ENCODE data around the gene KBTBD13. TPM values are rescaled to one million over a fixed set of nuclear protein-coding genes. Genes with fewer than 3 reads are reported as not detected.
A peak's percentile ranks its signal among the peaks of the same experiment; 100 is the strongest.
"Not testable (repeated sequence)": the region's sequence is repeated elsewhere in the genome, so short reads cannot be mapped to it uniquely, and the experiment has no call there.

Gene KBTBD13
- not detected for total RNA-seq (ENCODE audit: insufficient read depth, low replicate concordance)

DNA sequence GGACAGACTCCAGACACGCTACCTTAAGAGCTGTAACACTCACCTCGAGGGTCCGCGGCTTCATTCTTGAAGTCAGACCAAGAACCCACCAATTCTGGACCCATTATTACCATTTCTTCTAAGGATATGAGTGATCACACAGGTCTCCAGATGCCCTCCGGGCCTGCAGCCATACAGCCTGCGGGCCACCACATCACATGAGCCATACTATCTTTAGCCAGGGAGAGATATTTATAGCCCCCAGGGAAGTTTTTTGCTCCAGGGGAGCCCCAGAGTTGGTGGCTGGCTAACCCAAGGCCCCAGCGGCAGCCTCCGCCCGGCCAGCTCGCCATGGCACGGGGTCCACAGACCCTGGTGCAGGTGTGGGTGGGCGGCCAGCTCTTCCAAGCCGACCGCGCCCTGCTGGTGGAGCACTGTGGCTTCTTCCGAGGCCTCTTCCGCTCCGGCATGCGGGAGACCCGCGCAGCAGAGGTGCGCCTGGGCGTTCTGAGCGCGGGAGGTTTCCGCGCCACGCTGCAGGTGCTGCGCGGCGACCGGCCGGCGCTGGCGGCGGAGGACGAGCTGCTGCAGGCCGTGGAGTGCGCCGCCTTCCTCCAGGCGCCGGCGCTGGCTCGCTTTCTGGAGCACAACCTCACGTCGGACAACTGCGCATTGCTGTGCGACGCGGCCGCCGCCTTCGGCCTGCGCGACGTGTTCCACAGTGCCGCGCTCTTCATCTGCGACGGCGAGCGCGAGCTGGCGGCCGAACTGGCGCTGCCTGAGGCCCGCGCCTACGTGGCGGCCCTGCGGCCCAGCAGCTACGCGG lies at the start of gene KBTBD13:
Gene KBTBD13 (plus strand): TSS at position 261 of the 805 bp plus-strand sequence. CDS start 70 bp downstream, at position 331.
- no peak for DNase-seq (ENCODE audit: low spot score)

DNA sequence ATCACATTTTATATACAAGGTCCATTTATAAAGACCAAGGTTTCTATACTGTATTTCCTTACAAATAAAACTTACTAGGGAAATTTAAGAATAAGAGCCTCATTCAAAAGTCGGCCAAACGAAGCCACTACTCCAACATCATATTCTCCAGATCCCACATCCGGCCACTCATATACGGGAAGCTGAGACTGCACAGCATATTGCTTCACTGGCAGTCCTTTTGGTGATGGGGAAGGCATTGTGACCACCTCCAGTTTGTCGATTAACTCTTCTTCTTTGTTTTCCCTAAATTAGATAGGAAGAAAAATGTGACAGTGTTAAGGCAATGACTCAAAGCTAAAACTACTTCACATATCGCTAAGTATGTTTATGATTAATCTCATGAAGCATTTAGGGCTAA lies 49.8 kb upstream of the KBTBD13 start:
- DNase-seq (ENCODE audit: low spot score) = no peak

DNA sequence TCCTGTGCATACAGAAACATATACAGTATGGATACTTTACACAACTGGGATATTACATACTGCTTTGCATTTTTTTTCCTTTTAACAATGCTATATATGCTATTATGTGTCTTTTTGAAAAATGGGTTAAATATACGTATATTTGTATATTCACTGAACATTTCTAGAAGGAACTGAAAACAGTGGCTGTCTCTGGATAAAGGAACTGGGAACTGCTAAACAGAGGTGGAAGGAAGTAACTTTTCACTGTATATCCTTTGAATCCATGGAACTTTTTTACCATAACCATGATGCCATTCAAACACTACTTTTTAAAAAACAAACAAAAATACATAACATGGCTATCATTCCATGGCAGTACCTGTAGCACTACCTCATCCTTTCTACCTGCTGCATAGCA lies 49.0 kb upstream of the KBTBD13 start:
- no peak for DNase-seq (ENCODE audit: low spot score)

DNA sequence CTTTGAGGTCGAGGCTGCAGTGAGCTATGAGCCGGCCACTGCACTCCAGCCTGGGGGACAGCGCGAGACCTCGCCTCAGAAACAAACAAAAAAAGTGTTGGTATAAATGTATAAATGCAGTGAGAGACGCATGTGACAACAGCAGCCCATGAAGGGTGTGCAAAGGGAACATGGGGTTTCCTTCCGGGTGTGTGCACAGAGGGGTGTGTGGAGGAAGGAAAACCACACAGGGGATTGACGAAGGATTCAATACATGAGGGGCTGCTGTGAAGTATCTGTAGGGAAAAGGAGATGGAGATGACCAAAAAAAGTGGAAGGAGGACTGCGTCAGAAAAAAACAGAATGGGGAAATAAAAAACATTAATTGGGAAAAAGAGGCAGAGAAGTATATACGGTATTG lies 48.2 kb upstream of the KBTBD13 start:
- DNase-seq (ENCODE audit: low spot score) = no peak

DNA sequence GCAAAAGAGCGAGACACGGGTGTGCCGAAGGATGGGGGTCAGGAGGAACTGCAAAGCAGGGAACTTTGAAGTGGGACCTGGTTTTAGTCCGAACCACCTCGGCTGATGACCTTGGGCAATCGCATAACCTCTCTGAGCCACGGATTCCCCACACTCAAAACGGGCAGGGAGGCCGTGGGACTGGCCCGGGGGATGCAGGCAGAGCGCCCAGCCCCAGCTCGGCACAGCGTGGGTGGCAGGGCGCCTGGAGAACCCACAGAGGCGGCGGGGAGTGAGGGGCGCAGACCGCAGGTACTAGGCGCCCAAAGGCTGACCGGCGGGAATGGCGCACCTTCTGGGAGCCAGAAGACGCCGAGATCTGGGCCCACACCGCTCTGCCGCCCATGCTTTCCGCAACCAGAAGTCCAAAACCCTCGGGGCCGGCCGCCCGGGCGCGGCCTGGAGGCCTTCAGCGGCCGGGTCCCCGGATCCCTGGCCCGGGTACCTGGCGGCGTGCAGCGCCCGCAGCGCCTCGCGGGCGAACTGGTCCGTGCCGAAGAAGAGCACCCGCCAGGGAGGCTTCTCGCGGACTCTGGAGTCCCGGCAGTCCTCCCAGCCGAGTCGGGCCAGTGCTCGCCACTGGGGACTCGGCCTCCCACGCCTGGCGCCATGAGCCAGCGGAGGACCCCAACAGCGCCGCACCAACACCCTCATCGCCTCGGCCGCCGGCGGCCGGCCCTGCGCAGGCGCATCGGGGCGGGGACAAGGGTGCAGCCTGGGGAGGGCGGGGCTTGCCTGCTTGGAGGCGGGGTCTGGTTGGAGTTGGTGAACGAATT lies 47.4 kb upstream of the KBTBD13 start, which contains the start of gene MTFMT:
Gene MTFMT (minus strand): TSS at position 719 of the 815 bp plus-strand sequence. CDS start 26 bp downstream, at position 693.
- DNase-seq (ENCODE audit: low spot score) = peak; percentile 88

DNA sequence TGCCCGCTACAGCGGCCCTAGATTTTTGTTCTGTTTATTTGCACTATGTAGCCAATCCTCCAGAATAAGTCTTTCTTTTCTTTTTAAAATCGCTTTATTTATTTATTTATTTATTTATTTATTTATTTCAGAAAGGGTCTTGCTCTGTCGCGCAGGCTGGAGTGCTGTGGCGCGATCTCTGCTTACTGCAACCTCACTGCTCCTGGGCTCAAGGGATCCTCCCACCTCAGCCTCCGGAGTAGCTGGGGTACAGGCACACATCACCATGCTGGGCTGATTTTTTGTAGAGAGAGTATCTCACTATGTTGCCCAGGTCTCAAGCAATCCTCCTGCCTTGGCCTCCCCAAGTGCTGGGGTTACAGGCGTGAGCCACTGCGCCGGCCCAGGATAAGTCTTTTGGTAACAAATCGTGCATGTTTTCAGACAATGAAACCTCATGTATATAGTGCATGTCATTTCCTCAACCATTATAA lies 46.8 kb upstream of the KBTBD13 start:
- DNase-seq (ENCODE audit: low spot score) = no peak

DNA sequence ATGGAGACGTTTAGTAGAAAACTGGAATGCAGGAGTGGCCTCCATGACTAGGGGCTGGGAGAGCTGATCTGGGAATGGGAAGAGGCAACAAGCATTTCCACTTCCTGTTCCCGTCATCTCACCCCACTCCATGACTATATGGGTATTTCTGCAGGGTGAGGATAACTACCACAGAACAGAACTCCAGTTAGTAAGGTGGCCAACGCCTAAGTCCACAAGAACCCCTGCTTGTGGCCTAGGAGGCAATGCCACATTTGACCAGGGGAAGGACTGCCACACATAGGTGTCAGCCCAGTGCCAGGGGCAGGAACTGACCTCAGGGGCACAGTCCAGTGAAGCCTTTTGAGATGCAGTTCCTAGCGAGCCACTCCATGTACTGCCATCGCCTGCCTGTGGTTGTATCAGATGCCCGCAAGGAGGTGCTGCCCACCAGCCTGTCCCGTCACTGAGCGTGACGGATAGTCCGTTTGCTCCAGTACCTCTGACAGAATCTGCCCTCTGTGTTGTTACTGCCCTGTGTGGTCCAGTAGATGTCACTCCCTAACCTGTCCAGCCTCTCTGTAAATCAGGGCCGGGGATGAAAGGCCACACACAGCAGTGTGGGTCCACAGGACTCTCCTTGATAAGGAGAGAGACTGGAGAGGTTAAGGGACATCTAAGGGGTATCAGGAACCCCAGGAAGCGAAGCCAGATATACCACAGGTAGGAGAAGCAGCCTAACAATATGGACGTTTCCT lies 43.6 kb upstream of the KBTBD13 start:
- peak; percentile 40 for DNase-seq (ENCODE audit: low spot score)

DNA sequence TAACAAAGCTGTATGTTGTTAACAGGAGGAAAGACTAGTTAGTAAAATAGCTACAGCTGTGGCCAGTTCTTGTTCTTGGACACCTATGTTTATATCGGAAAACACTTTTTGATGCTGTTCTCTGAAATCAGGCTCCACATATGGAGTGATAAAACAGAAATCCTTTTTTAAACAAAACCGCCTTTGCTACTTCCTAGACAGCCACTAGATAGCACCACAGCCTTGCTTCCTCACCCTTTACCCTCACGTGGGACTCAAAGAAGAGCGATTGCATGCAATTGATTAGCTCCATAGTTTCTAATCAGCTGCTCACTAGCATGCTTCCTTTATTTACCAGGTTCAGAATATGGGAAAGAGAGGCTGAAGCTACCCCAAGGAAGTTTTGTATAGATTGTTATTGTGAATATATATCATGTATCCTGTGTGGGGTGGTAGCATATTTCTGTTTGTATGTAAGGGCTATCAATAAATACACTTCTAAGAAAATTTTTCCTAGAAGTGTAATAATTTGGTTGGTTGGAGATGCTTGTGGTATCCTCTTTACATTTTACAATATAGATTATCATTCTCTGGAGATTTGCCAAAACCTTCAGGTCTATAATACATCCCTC lies 42.8 kb upstream of the KBTBD13 start:
- peak; percentile 49 for DNase-seq (ENCODE audit: low spot score)

DNA sequence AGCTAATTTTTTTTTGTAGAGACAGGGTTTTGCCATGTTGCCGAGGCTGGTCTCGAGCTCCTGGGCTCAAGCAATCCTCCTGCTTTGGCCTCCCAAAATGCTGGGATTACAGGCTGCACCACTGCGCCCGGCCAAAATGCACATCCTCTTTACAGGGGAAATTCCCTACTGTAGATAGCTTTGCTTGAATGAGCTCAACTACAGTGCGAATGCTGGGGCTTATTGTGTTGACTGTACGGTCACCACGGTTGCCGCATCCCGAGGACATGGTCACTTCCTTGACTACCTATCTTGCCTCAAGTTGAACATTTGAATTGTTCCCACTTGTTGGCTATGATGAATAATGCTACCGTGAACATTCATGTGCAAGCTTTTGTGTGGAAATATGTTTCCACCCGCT lies 41.8 kb upstream of the KBTBD13 start:
- DNase-seq (ENCODE audit: low spot score) = no peak

DNA sequence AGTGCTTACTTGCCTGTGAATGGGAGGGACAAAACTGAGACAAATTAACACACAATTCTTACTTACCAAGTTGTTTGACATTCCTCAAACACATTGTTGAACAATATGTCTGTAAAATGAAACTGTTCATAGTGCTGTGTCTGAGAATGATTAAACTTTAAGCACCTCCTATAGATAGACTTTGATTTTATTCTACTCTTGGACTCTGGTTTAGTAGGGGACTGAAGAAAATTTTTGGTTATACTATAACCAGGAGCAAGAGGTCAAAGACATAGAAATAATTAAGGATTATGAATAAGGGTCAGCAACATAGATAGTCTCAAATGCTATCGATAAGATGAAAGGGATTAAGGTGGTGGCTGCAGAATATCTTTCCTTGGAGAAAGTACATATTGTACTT lies 39.2 kb upstream of the KBTBD13 start:
- no peak for DNase-seq (ENCODE audit: low spot score)

DNA sequence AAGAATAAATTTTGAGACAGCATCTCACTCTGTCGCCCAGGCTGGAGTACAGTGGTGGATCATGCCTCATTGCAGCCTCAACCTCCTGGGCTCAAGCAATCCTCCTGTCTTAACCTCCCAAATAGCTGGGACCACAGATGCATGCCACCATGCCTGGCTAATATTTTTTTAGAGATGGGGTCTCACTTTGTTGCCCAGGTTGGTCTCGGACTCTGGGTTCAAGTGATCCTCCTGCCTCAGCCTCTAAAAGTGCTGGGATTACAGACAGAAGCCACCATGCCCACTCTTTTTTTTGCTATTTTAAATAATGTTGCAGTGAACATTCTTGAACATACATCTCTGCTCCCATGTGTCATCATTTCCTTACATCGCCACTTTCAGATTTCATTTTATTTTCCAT lies 38.1 kb upstream of the KBTBD13 start:
- DNase-seq (ENCODE audit: low spot score) = no peak

DNA sequence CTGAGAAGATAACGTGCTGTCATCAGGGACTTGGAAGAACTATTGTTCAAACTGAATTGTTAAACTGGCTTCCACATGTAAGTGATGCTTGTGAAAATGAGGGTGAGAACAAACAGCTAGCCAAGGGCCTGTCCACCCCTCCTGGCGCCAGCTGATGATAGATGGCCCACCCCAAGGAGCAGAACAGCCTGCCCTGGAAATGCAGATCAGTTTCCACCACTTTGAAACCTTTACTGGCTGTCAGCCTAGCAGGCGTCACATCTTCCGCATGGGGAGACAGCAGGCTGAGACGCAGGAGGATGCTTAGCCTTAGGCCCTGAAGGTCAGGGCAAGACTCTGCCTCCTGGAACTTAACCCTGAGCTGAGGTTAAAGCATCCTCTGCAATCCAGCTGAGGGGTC lies 37.7 kb upstream of the KBTBD13 start:
- DNase-seq (ENCODE audit: low spot score) = no peak

DNA sequence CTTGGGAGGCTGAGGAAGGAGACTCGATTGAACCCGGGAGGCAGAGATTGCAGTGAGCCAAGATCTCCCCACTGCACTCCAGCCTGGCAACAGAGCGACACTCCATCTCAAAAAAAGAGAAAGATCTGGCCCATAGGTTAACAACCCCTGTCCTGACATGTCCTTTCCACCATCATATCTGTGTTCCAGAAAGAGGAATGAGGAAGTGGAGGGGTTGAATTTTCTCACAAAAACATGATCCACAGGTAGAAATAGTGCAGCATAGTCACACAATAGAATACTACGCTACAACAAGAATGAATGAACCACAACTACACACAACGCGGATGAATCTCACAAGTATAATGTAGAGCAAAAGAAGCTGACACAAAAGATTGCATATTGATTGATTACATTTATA lies 36.1 kb upstream of the KBTBD13 start:
- DNase-seq (ENCODE audit: low spot score) = no peak

DNA sequence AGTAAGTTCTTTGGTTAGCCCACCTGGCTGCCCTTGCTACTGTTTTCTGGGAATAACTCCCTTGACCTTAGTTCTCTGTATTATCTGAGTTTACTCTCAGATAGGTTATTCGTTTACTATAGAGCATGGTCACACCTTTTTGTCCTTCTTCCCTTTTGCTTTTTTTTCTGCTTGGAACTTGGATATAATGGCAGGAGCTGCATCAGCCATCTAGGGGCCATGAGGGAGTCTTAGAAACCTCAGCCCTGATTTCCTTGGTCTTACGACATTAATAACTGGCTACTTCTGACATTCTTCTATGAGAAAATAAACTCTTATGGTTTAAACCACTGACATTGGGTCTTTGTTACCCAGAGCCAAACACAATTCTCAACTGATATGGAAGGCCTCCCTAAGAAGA lies 34.8 kb upstream of the KBTBD13 start:
- DNase-seq (ENCODE audit: low spot score) = no peak

DNA sequence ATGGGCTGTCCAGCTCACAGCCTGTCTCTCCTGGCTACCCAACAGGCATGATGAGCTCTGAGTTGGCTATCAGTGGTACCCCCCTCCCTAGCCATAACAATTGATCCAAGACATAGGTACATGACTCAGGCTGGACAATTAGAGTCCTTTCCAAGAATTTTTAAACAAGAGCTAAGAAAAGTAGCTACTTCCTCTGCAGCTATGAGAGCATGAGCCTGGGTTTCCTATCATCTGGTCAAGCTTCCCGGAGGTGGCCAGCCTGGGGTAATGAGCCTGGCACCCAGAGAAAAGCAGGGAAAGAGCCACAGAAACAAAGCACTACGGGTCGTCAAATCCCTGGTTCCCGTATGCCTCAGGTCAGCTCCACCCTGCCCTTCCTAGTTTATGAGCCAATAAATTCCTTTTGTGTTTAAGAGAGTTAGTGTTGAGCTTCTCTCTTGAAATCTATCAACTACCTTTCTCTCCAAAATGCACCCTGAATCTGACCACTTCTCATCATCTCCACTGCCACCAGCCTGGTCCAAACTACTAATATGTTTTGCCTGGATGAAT lies 33.7 kb upstream of the KBTBD13 start:
- DNase-seq (ENCODE audit: low spot score) = no peak

DNA sequence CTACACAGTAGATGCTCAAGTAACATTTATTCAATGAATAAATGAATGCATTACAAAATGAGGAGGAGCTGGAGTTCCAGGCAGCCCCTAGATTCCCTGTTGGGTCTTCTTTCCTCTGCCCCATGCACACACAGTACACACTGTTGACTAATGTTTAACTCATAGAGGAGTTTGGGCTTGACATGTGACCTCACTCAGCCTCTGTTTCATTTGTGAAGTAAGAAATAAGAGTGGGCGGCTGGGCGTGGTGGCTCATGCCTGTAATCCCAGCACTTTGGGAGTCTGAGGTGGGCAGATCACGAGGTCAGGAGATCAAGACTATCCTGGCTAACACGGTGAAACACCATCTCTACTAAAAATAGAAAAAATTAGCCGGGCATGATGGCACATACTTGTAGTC lies 32.3 kb upstream of the KBTBD13 start:
- not testable (repeated sequence) for DNase-seq (ENCODE audit: low spot score)

DNA sequence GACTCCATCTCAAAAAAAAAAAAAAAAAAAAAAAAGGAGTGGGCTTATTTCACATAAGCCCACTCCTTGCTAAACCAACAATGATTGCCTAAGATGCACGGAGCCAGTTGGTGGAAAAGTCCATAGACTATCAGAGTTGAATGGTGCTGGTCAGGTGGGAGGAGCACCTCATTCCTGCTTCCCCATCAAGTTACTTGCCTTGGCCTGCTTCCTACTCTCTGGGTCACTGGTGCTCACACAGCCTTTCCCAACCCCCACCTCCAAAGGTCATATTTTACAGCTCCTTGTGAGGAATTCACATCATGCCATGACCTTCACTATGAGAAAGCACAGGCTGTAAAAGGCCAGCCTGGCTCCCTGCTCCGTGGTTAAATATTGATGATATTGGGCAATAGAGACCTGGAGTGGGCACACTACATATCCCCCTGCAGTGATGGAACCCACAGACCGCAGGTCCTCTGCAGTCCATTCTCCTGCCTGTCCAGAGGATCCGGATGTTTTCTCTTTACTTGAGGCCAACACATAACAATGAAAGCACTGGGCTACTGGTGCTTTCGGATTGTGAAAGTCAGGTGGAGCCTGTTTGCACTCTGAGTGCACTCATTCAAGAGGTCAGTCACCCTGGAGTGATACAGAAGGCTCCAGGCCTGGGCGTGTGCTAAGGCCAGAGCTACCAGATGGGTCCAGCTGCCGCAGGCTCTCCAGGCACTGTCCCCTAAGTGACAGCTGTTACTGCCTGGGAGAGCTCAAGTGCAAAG lies 31.6 kb upstream of the KBTBD13 start, which contains the start of gene SLC51B:
Gene SLC51B (plus strand): TSS at position 664 of the 758 bp plus-strand sequence. CDS start 4,618 bp downstream, outside the sequence.
- DNase-seq (ENCODE audit: low spot score) = no peak

DNA sequence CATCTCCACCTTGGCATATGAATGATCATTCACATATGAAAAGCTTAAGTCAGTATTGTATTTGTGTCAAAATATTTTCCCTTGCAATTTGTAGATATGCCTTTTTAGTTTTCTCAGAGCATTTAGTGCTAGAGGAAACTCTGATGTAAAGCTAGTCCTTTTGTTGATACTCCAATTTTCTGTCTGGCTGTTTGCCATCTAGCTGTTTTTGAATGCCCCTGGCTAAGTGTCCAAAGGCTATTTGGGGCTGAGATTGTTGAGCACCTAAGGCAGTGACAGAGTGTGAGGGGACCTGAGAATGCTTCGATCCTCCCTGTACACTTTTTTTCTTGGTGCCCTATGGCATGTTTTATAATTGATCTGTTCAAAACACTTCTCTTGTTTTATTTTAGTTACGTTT lies 28.3 kb upstream of the KBTBD13 start:
- no peak for DNase-seq (ENCODE audit: low spot score)

DNA sequence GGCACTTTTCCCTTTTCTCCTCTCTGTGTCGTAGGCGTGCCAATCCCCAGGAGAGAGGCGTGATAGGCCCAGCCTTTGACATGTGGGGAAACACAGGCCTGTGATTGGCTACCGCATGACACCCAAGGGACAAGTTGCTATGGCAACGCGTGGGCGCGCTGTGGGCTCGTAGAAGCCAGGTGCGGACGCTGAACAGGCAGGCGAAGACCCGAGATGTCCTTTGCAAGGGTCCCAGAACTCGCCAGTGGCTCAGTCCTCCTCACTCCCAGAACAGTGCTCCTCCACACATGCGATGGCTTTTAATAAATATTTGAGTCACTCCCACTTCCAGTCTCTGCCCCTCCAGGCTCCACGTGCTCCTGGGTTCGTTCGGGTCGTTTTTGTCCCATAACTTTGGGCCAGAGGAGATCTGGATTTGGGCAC lies 27.1 kb upstream of the KBTBD13 start:
- peak; percentile 94 for DNase-seq (ENCODE audit: low spot score)

DNA sequence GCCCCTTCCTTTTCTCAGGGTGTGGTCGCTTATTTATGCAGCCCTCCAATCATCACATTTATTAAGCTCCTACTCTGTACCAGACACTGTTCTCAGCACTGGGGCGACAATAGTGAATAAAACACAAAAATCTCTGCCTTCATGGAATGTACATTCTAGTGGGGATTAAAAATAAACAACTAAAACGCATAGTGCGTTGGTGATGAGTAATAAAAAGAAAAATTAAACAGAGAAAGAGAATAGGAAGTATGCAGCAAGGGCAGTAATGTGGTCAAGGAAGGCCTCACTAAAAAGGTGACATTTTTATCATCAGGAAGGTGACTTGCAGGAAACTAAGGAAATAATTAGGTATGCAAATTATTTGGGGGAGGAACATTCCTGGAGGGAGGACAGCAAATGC lies 26.3 kb upstream of the KBTBD13 start:
- no peak for DNase-seq (ENCODE audit: low spot score)
